AG08396 (cell line): ENCODE data around the gene ACRBP.

Experiments
- DNase-seq: peaks from one replicate; pipeline ENCODE4 v3.0.0; 2012; ENCODE audit warnings: low spot score, mixed read lengths

The ACRBP gene

GRCh38 chr12:6647083-6647604, at the start of gene ACRBP:
TSS of gene ACRBP (minus strand) at chr12:6647432. CDS start at chr12:6647366, 66 bp downstream.
- peak; percentile 69 for DNase-seq

- no peak for DNase-seq
Measured at GRCh38 chr12:6695313-6696045, 48.2 kb upstream of the ACRBP start.

- no peak for DNase-seq
Measured at GRCh38 chr12:6694701-6695100, 47.5 kb upstream of the ACRBP start.

- no peak for DNase-seq
Measured at GRCh38 chr12:6693832-6694355, 46.7 kb upstream of the ACRBP start.

- no peak for DNase-seq
Measured at GRCh38 chr12:6692888-6693287, 45.7 kb upstream of the ACRBP start.

GRCh38 chr12:6691473-6691872, 44.2 kb upstream of the ACRBP start:
- no peak for DNase-seq

- peak; percentile 97 for DNase-seq
Measured at GRCh38 chr12:6688999-6689882, 42.0 kb upstream of the ACRBP start, which contains the start of gene ZNF384. TSS of gene ZNF384 (minus strand) at chr12:6689375. CDS start at chr12:6679520, 9,855 bp downstream.

- no peak for DNase-seq
Measured at GRCh38 chr12:6688543-6688998, 41.3 kb upstream of the ACRBP start.

- no peak for DNase-seq
Measured at GRCh38 chr12:6685814-6686213, 38.6 kb upstream of the ACRBP start.

GRCh38 chr12:6684609-6685008, 37.4 kb upstream of the ACRBP start:
- DNase-seq, result no peak

GRCh38 chr12:6676962-6677361, 29.7 kb upstream of the ACRBP start:
- no peak for DNase-seq

GRCh38 chr12:6672143-6672542, 24.9 kb upstream of the ACRBP start:
- no peak for DNase-seq

- DNase-seq, result no peak
Measured at GRCh38 chr12:6667559-6668210, 20.5 kb upstream of the ACRBP start.

- no peak for DNase-seq
Measured at GRCh38 chr12:6666211-6666610, 19.0 kb upstream of the ACRBP start.

GRCh38 chr12:6664902-6665301, 17.7 kb upstream of the ACRBP start:
- DNase-seq, result no peak

GRCh38 chr12:6662906-6663742, 15.9 kb upstream of the ACRBP start, which contains the start of gene ING4:
TSS of gene ING4 (minus strand) at chr12:6663119. CDS start at chr12:6663101, 18 bp downstream.
- peak; percentile 98 for DNase-seq

- peak; percentile 67 for DNase-seq
Measured at GRCh38 chr12:6662602-6662905, 15.3 kb upstream of the ACRBP start.

- DNase-seq, result no peak
Measured at GRCh38 chr12:6653987-6654386, 6.8 kb upstream of the ACRBP start.

- DNase-seq, result no peak
Measured at GRCh38 chr12:6653342-6653741, 6.1 kb upstream of the ACRBP start.

GRCh38 chr12:6652391-6652790, 5.2 kb upstream of the ACRBP start:
- no peak for DNase-seq

- no peak for DNase-seq
Measured at GRCh38 chr12:6650832-6651231, 3.6 kb upstream of the ACRBP start.
